WTC11 (cell line): ENCODE measurements around the gene CLDN9. TPM values are rescaled to one million over a fixed set of nuclear protein-coding genes. Genes with fewer than 3 reads are reported as not detected.

Experiments
- ATAC-seq: fragments of 200-7000 bp; cut with Tn5 transposase; 2 replicates; pipeline ENCODE4 v1.10.0; 2021; ENCODE audit warnings: mild to moderate bottlenecking, moderate library complexity
- CTCF ChIA-PET: fragments of 300-600 bp; sonication (Branson Sonifier 250); formaldehyde crosslinking; loops from one replicate; lab custom pipeline; 2021; ENCODE audit warnings: antibody characterized with exemption; lab: Charles Lee
- POLR2A ChIA-PET: fragments of 350-600 bp; sonication (Branson Sonifier 250); formaldehyde crosslinking; loops from one replicate; lab custom pipeline; 2021; ENCODE audit warnings: antibody characterized with exemption; lab: Charles Lee
- DNase-seq: peaks from one replicate; pipeline ENCODE4 v3.0.0; 2021; ENCODE audit warnings: low spot score
- H3K27ac Mint-ChIP-seq: 2 replicates; pipeline ENCODE4 v1.8.0; 2021; ENCODE audit warnings: mixed read lengths
- H3K27me3 Mint-ChIP-seq: 2 replicates; pipeline ENCODE4 v1.8.0; 2021; ENCODE audit warnings: low read depth, mild to moderate bottlenecking, moderate library complexity, mixed read lengths
- H3K36me3 Mint-ChIP-seq: 2 replicates; pipeline ENCODE4 v1.8.0; 2021; ENCODE audit warnings: mixed read lengths
- H3K4me1 Mint-ChIP-seq: 2 replicates; pipeline ENCODE4 v1.8.0; 2022; ENCODE audit warnings: mixed read lengths
- H3K4me3 Mint-ChIP-seq: 2 replicates; pipeline ENCODE4 v1.8.0; 2021; ENCODE audit warnings: mild to moderate bottlenecking, moderate library complexity, mixed read lengths
- H3K9me3 Mint-ChIP-seq: 2 replicates; pipeline ENCODE4 v1.8.0; 2021; ENCODE audit warnings: mixed read lengths
- EMX1 ChIP-seq: fragments of 250-450 bp; sonication (Bioruptor Pico); IDR thresholded peaks from 2 replicates; pipeline ENCODE4 v1.8.0; 2021; ENCODE audit warnings: mild to moderate bottlenecking
- ESRRA ChIP-seq: sonication (generic); formaldehyde crosslinking; IDR thresholded peaks from 2 replicates; pipeline ENCODE4 v1.8.1; 2022; ENCODE audit warnings: mild to moderate bottlenecking, missing genetic modification reagents, borderline replicate concordance
- ETV6 ChIP-seq: sonication (generic); formaldehyde crosslinking; IDR thresholded peaks from 2 replicates; pipeline ENCODE4 v1.8.1; 2022; ENCODE audit warnings: mild to moderate bottlenecking, missing genetic modification reagents
- GRHL2 ChIP-seq: fragments of 250-450 bp; sonication (Bioruptor Pico); IDR thresholded peaks from 2 replicates; pipeline ENCODE4 v1.8.0; 2022; ENCODE audit warnings: mild to moderate bottlenecking, moderate library complexity; ENCODE audit not compliant: insufficient replicate concordance, severe bottlenecking
- KAT7 ChIP-seq: sonication (generic); formaldehyde crosslinking; IDR thresholded peaks from 2 replicates; pipeline ENCODE4 v1.8.1; 2023; ENCODE audit warnings: missing genetic modification reagents, mild to moderate bottlenecking, borderline replicate concordance
- MXD4 ChIP-seq: fragments of 250-450 bp; sonication (Bioruptor Pico); IDR thresholded peaks from 2 replicates; pipeline ENCODE4 v1.8.0; 2021; ENCODE audit warnings: mild to moderate bottlenecking, moderate library complexity, borderline replicate concordance
- NR1H2 ChIP-seq: sonication (generic); formaldehyde crosslinking; IDR thresholded peaks from 2 replicates; pipeline ENCODE4 v1.9.0; 2021; ENCODE audit warnings: mild to moderate bottlenecking, moderate library complexity, missing genetic modification reagents
- RELA ChIP-seq: sonication (generic); formaldehyde crosslinking; IDR thresholded peaks from 2 replicates; pipeline ENCODE4 v1.8.1; 2022; ENCODE audit warnings: missing genetic modification reagents, mild to moderate bottlenecking, borderline replicate concordance
- TEAD4 ChIP-seq: sonication (generic); formaldehyde crosslinking; IDR thresholded peaks from 2 replicates; pipeline ENCODE4 v1.8.0; 2022; ENCODE audit warnings: mild to moderate bottlenecking, missing genetic modification reagents
- ZNF121 ChIP-seq: sonication (generic); formaldehyde crosslinking; IDR thresholded peaks from 2 replicates; pipeline ENCODE4 v1.8.0; 2023; ENCODE audit warnings: missing genetic modification reagents
- ZNF138 ChIP-seq: sonication (generic); formaldehyde crosslinking; conservative IDR thresholded peaks from 2 replicates; pipeline ENCODE4 v1.8.1; 2022; ENCODE audit warnings: mild to moderate bottlenecking, moderate library complexity, missing genetic modification reagents
- ZNF263 ChIP-seq: sonication (generic); formaldehyde crosslinking; IDR thresholded peaks from 2 replicates; pipeline ENCODE4 v1.8.1; 2022; ENCODE audit warnings: low read depth, mild to moderate bottlenecking, moderate library complexity, missing genetic modification reagents
- ZNF281 ChIP-seq: sonication (generic); formaldehyde crosslinking; IDR thresholded peaks from 2 replicates; pipeline ENCODE4 v1.8.0; 2023; ENCODE audit warnings: mild to moderate bottlenecking, missing genetic modification reagents
- ZNF396 ChIP-seq: fragments of 250-450 bp; sonication (Bioruptor Pico); IDR thresholded peaks from 2 replicates; pipeline ENCODE4 v1.8.0; 2021; ENCODE audit warnings: mild to moderate bottlenecking, moderate library complexity, borderline replicate concordance
- ZNF416 ChIP-seq: fragments of 250-450 bp; sonication (Bioruptor Pico); IDR thresholded peaks from 2 replicates; pipeline ENCODE4 v1.9.0; 2021; ENCODE audit warnings: mild to moderate bottlenecking, inconsistent platforms
- total RNA-seq: library from RNA; stranded (reverse); gene quantifications from 3 replicates; pipeline ENCODE4 v1.2.3, GENCODE V29; 2021
- TF ChIP-seq, protein P1 (sequence below): sonication (generic); formaldehyde crosslinking; IDR thresholded peaks from 2 replicates; pipeline ENCODE4 v1.8.1; 2023; ENCODE audit warnings: mild to moderate bottlenecking, missing genetic modification reagents, moderate library complexity
- TF ChIP-seq, protein P2 (sequence below): fragments of 250-450 bp; sonication (Bioruptor Pico); IDR thresholded peaks from 2 replicates; pipeline ENCODE4 v2.1.2; 2022; ENCODE audit warnings: mild to moderate bottlenecking, moderate library complexity

The CLDN9 gene
- total RNA-seq, 1 experiment from 2014 or later, result 0.92 TPM

DNA sequence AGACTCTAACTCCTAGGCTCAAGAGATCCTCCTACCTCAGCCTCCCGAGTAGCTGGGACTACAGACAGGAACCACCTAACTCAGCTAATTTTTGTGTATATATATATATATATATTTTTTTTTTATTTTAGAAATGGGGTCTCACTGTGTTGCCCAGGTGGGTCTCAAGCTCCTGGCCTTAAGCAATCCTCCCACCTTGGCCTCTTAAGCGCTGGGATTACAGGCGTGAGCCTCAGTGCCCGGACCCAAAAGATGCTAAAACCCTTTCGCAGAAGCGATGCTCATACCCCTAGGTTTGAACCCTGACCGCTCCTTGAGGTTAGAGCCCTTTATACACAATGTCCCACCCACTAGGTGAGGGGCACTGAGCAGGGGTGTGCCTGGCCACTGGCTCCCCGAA lies 2.2 kb upstream of the CLDN9 start:
- peaks cover 3% of the 10 kb centered on the region; the same call in 1 of the 2 replicates for H3K27me3 Mint-ChIP-seq
- H3K4me3 Mint-ChIP-seq, result peak overlapping the region; percentile 74
- H3K9me3 Mint-ChIP-seq, result no peaks in the 10 kb centered on the region
- ChIA-PET POLR2A (interaction anchor here (0.6 to 13.9 kb wide), 10 partner anchors 11 to 860 kb away, joined by 3 to 502 read pairs (median 4); partner anchors contain the start of genes CLDN6, HCFC1R1, THOC6 and TNFRSF12A), CTCF (interaction anchor here (1.2 to 13.4 kb wide), 6 partner anchors 9 to 98 kb away, joined by 4 to 360 read pairs (median 6); partner anchors contain the start of genes CLDN6, HCFC1R1, PAQR4 and THOC6)
- peaks cover 80% of the 10 kb centered on the region for H3K4me1 Mint-ChIP-seq
- ATAC-seq, result no peak
- DNase-seq, result no peak
- peak; percentile 70 for TF ChIP-seq ZNF121 (CRISPR knock-in tag)
- TF ChIP-seq ZNF396 (CRISPR knock-in tag), result no peak
- H3K36me3 Mint-ChIP-seq, result peaks cover 7% of the 10 kb centered on the region
- peak overlapping the region; percentile 100 for H3K27ac Mint-ChIP-seq

- DNase-seq (peak; percentile 76), ATAC-seq (0 out of 2 replicates have a peak, but pooled peaks have one; percentile 0)
- H3K36me3 Mint-ChIP-seq, result peaks cover 21% of the 10 kb centered on the region
- no peaks in the 10 kb centered on the region for H3K9me3 Mint-ChIP-seq
- CTCF ChIA-PET, result interaction anchor here (0.6 to 13.4 kb wide), 9 partner anchors 8 to 162 kb away, joined by 3 to 360 read pairs (median 7); partner anchors contain the start of genes CLDN6, HCFC1R1, PAQR4 and THOC6
- peak overlapping the region; percentile 69 for H3K27ac Mint-ChIP-seq
- TF ChIP-seq, protein P1, sequence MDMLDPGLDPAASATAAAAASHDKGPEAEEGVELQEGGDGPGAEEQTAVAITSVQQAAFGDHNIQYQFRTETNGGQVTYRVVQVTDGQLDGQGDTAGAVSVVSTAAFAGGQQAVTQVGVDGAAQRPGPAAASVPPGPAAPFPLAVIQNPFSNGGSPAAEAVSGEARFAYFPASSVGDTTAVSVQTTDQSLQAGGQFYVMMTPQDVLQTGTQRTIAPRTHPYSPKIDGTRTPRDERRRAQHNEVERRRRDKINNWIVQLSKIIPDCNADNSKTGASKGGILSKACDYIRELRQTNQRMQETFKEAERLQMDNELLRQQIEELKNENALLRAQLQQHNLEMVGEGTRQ (CRISPR knock-in tag), result no peak
- peak; percentile 75; the same call in 1 of the 2 replicates for TF ChIP-seq ZNF281
- TF ChIP-seq ZNF138 (CRISPR knock-in tag), result 0 out of 2 replicates have a peak, but pooled peaks have one; percentile 45
- peaks cover 78% of the 10 kb centered on the region for H3K4me1 Mint-ChIP-seq
- H3K27me3 Mint-ChIP-seq, result peaks cover 3% of the 10 kb centered on the region; the same call in 1 of the 2 replicates
- POLR2A ChIA-PET, result interaction anchor here (0.7 to 13.9 kb wide), 7 partner anchors 8 to 86 kb away, joined by 3 to 502 read pairs (median 6); partner anchors contain the start of genes CLDN6, HCFC1R1, PKMYT1 and THOC6
- peak overlapping the region; percentile 70 for H3K4me3 Mint-ChIP-seq
Measured at GRCh38 chr16:3012246-3012645, 477 bp upstream of the CLDN9 start.

DNA sequence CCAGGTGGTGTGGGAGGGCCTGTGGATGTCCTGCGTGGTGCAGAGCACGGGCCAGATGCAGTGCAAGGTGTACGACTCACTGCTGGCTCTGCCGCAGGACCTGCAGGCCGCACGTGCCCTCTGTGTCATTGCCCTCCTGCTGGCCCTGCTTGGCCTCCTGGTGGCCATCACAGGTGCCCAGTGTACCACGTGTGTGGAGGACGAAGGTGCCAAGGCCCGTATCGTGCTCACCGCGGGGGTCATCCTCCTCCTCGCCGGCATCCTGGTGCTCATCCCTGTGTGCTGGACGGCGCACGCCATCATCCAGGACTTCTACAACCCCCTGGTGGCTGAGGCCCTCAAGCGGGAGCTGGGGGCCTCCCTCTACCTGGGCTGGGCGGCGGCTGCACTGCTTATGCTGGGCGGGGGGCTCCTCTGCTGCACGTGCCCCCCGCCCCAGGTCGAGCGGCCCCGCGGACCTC lies 798 bp downstream of the CLDN9 start:
- Mint-ChIP-seq H3K4me1 (peaks cover 71% of the 10 kb centered on the region), H3K4me3 (peak overlapping the region; percentile 70), H3K36me3 (peaks cover 21% of the 10 kb centered on the region), H3K27me3 (peaks cover 3% of the 10 kb centered on the region; the same call in 1 of the 2 replicates), H3K27ac (no peak overlapping the region), H3K9me3 (no peaks in the 10 kb centered on the region)
- ChIA-PET CTCF (interaction anchor here (0.7 to 3.0 kb wide), 10 partner anchors 8 to 116 kb away, joined by 3 to 35 read pairs (median 5); partner anchors contain the start of genes HCFC1R1, PAQR4 and THOC6), POLR2A (interaction anchor here (1.2 to 17.1 kb wide), 4 partner anchors 7 to 14 kb away, joined by 5 to 502 read pairs (median 256); partner anchors contain the start of genes CLDN6, CLDN9, HCFC1R1 and THOC6)
- TF ChIP-seq ZNF263 (CRISPR knock-in tag), result peak; percentile 48; the same call in 1 of the 2 replicates
- TF ChIP-seq ESRRA (CRISPR knock-in tag), result no peak
- TF ChIP-seq NR1H2 (CRISPR knock-in tag), result no peak
- no peak for DNase-seq
- ATAC-seq, result no peak

- ChIA-PET POLR2A (interaction anchor here (0.6 to 17.1 kb wide), 4 partner anchors 8 to 37 kb away, joined by 3 to 502 read pairs (median 7); partner anchors contain the start of genes CLDN9, HCFC1R1 and THOC6), CTCF (interaction anchor here (0.7 to 3.0 kb wide), 11 partner anchors 9 to 115 kb away, joined by 3 to 35 read pairs (median 5); partner anchors contain the start of genes HCFC1R1, PAQR4 and THOC6)
- Mint-ChIP-seq H3K9me3 (no peaks in the 10 kb centered on the region), H3K4me3 (peak overlapping the region; percentile 93), H3K27ac (peak overlapping the region; percentile 86), H3K36me3 (peaks cover 21% of the 10 kb centered on the region), H3K27me3 (peaks cover 3% of the 10 kb centered on the region; the same call in 1 of the 2 replicates), H3K4me1 (peaks cover 68% of the 10 kb centered on the region)
- ATAC-seq (no peak), DNase-seq (no peak)
- TF ChIP-seq EMX1 (CRISPR knock-in tag) (peak; percentile 95), GRHL2 (CRISPR knock-in tag) (no peak), TEAD4 (CRISPR knock-in tag) (0 out of 2 replicates have a peak, but pooled peaks have one; percentile 22), ZNF416 (CRISPR knock-in tag) (no peak; the same call in 1 of the 2 replicates), RELA (CRISPR knock-in tag) (no peak), MXD4 (CRISPR knock-in tag) (no peak), ETV6 (CRISPR knock-in tag) (no peak), KAT7 (CRISPR knock-in tag) (no peak)
- TF ChIP-seq, protein P2, sequence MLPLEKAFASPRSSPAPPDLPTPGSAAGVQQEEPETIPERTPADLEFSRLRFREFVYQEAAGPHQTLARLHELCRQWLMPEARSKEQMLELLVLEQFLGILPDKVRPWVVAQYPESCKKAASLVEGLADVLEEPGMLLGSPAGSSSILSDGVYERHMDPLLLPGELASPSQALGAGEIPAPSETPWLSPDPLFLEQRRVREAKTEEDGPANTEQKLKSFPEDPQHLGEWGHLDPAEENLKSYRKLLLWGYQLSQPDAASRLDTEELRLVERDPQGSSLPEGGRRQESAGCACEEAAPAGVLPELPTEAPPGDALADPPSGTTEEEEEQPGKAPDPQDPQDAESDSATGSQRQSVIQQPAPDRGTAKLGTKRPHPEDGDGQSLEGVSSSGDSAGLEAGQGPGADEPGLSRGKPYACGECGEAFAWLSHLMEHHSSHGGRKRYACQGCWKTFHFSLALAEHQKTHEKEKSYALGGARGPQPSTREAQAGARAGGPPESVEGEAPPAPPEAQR (CRISPR knock-in tag), result no peak
Measured at GRCh38 chr16:3013998-3014690, 1.4 kb downstream of the CLDN9 start.
